Cerebellar cortex (tissue), 1 donor: ENCODE measurements around the gene KDM6B.
"Not testable (repeated sequence)": the region's sequence is repeated elsewhere in the genome, so short reads cannot be mapped to it uniquely, and the experiment has no call there.

Experiments
- DNase-seq: peaks from one replicate; pipeline ENCODE4 v3.0.0-alpha.2; 2015; ENCODE audit warnings: low spot score

Gene KDM6B

GRCh38 chr17:7833795-7834541 is at the start of gene KDM6B:
KDM6B (plus strand) TSS chr17:7834217; CDS start chr17:7845555, 11,338 bp downstream.
- peak; percentile 96 for DNase-seq

- no peak for DNase-seq
Observed at GRCh38 chr17:7786866-7787265, 47.2 kb upstream of the KDM6B start.

GRCh38 chr17:7789131-7789530 is 44.9 kb upstream of the KDM6B start:
- DNase-seq = no peak

DNA sequence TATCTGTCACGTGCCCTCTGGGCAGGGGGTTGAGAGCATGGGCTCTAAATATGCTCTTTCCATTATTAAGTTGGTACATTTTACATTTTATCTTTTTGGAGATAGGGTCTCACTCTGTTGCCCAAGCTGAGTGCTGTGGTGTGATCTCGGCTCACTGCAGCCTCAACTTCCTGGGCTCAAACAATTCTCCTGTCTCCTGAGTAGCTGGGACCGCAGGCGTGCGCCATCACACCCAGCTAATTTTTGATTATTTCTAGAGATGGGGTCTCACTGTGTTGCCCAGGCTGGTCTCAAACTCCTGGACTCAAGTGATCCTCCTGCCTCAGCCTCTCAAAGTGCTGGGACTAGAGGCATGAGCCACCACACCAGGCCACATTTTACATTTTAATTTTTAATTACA is 43.9 kb upstream of the KDM6B start:
- DNase-seq = no peak

- no peak for DNase-seq
Observed at GRCh38 chr17:7792611-7793010, 41.4 kb upstream of the KDM6B start.

DNA sequence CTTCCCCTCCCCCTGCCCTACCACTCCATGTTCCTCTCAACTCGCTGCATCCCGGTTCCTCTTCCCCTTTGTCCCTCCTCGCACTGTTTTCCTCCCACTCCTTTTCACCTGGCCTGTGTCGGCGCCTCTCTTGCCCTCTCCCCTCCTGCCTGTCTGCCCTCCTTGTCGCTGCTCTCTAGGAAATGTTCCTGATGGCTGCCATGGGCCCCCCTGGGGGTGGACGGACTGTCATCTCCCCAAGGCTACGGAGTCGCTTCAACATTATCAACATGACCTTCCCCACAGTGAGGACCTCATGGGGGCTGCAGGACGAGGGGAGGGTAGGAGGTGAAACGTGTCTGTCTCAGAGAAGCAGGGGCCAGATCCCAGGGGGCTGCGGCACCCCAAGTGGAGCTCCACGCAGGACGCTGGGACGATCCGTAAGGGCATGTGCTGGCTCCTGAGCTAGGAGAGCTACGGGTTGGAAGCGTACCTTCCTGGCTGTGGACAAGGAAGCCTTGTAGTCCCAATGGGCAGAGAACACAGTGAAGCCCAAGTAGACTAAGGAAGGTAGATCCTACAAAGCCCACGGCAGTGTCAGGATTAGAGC is 39.8 kb upstream of the KDM6B start:
- DNase-seq = no peak

DNA sequence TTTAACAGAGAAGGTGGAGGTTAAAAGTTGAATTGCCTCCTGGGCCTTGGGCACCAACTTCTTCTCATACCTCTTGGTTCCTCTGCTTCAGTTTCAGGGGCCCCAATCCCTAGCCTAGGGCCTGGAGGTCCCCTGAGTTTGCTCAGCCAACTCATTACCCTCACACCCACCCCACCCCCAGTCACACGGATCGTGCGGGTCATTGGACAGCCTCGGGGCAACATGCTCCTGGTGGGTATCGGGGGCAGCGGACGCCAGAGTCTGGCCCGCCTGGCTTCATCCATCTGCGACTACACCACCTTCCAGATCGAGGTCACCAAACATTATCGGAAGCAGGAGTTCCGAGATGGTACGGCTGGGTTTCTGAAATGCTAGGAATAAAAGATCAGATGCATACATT is 36.0 kb upstream of the KDM6B start:
- no peak for DNase-seq

- DNase-seq = no peak
Observed at GRCh38 chr17:7798839-7799238, 35.2 kb upstream of the KDM6B start.

DNA sequence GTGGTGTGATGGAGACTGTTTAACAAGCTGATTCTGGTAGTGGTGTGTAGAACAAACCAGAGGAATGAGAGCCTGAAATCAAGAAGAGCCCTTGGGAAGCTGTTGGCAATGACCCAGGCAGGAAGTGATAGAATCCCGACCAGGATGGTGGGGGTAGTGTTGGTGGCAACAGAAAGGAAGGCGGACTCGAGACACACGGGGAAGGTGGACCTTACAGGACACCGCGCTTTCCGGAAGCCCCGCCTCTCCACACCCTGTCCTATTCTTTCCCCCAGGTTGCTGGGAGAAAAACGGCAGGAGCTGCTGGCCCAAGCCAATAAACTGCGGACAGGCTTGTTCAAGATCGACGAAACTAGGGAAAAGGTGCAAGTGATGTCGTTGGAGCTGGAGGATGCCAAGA is 30.0 kb upstream of the KDM6B start:
- peak; percentile 31 for DNase-seq

- DNase-seq = no peak
Observed at GRCh38 chr17:7806587-7806986, 27.4 kb upstream of the KDM6B start.

GRCh38 chr17:7807206-7807605 is 26.8 kb upstream of the KDM6B start:
- no peak for DNase-seq

GRCh38 chr17:7809086-7809790 is 24.8 kb upstream of the KDM6B start:
- no peak for DNase-seq

DNA sequence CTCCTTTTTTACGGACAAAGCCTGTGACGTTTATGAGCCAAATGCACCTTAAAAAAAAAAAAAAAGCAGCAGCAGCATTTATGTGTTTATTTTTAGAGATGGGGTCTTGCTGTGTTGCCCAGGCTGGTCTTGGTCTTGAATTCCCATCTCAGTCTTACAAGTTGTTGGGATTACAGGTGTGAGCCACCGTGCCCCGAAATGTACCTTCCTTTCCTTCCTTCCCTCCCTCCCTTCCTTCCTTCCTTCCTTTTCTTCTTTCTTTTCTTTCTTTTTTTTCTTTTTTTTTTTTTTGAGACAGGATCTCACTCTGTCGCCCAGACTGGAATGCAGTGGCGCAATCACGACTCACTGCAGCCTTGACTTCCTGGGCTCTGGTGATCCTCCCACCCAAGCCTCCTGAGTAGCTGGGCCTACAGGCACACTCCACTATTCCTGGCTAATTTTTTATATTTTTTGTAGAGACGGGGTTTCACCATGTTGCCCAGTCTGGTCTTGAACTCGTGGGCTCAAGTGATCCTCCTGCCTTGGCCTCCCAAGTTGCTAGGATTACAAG is 24.1 kb upstream of the KDM6B start:
- DNase-seq = not testable (repeated sequence)

- no peak for DNase-seq
Observed at GRCh38 chr17:7811251-7811650, 22.8 kb upstream of the KDM6B start.

GRCh38 chr17:7814969-7815368 is 19.0 kb upstream of the KDM6B start:
- DNase-seq = no peak

- DNase-seq = no peak
Observed at GRCh38 chr17:7816926-7817642, 16.9 kb upstream of the KDM6B start.

DNA sequence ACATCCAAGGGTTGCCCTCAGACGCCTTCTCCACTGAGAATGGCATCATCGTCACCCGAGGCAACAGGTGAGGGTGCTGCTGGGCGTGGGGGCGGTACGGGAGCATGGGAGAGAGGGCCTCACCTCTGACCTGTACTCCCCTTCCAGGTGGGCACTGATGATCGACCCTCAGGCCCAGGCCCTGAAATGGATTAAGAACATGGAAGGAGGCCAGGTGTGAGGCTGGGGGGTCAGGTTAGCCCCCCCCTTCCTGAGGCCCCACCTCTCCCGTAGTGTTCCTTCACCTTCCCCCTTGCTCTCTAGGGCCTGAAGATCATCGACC is 16.4 kb upstream of the KDM6B start:
- DNase-seq = no peak

- no peak for DNase-seq
Observed at GRCh38 chr17:7818026-7818425, 16.0 kb upstream of the KDM6B start.

DNA sequence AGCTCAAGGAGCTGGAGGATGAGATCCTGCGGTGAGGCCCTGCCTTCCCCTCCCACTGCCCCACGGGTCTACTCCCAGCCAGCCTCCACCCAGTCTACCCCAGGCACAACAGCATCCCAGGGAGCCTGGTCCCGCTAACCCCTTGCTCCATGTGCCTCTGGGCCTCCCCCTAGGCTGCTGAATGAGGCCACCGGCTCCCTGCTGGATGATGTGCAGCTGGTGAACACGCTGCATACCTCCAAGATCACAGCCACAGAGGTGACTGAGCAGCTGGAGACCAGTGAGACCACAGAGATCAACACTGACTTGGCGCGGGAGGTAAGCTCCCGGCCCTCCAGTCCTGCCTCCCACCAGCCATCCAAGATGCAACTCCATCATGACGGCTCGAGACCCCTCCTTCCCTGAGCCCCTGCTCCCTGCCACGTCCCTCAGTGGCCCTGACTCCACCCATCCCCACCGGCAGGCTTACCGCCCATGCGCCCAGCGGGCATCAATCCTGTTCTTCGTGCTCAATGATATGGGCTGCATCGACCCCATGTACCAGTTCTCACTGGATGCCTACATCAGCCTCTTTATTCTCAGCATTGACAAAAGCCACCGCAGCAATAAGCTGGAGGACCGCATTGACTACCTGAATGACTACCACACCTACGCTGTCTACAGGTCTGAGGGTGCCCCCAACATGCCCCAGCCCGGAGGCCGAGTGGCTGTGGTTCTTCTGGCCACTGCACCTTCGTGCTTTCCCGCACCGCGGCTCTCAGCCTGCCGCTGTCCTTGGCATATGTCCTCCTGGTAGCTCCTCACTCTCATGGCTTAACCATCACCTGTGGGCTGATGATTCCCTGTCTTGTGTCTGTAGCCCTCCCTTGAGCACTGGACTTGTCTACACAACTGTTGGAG is 15.0 kb upstream of the KDM6B start:
- no peak for DNase-seq

DNA sequence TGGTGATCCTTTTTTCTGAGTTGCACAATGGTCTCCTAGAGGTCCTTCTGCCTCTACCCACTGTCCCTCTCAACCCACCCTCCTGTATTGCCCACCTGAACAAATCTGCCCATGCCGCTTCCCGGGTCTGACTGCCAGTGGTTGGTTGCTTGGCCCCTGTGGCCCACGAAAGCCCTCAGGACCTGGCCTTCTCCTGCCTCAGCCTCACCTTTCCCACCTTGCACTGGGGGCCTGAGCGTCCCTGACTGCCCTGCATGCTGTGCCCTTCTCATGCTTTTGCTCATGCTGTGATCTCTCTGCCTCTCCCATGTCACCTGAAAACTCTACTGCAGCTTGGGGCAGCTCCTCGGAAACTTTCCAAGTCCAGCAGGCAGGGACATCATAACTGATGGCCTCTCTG is 13.8 kb upstream of the KDM6B start:
- DNase-seq = no peak

DNA sequence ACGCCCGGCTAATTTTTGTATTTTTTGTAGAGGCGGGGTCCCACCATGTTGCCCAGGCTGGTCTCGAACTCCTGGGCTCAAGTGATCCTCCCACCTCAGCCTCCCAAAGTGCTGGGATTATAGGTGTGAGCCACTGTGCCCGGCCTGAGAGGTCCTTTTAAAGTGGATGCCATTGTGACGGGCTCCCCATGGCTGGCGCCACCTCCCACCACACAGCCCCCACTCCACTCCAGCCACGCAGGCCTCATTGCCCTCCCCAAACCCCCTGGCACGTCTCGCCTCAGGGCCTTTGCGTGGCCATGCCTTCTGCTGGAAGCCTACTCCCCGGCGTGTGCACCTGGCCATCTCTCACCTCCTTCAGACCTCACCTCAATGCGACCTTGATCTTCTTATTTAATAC is 11.9 kb upstream of the KDM6B start:
- DNase-seq = no peak
